D721Med (cell line): ENCODE measurements around the gene WNT3.

Experiments used
- DNase-seq: peaks from one replicate; pipeline ENCODE4 v3.0.0; 2011; ENCODE audit warnings: low spot score; ENCODE audit not compliant: insufficient read length
- FAIRE-seq: peaks from 2 replicates; lab custom pipeline; 2011; peaks lifted over from hg19 to GRCh38; lab: Jason Lieb, UNC
- TF ChIP-seq, protein P1 (sequence below): IDR thresholded peaks from 2 replicates; pipeline ENCODE4 v1.5.1; 2012; ENCODE audit warnings: mild to moderate bottlenecking, control low read depth; ENCODE audit not compliant: insufficient read depth; ENCODE audit errors: missing control alignments

Gene WNT3

DNA sequence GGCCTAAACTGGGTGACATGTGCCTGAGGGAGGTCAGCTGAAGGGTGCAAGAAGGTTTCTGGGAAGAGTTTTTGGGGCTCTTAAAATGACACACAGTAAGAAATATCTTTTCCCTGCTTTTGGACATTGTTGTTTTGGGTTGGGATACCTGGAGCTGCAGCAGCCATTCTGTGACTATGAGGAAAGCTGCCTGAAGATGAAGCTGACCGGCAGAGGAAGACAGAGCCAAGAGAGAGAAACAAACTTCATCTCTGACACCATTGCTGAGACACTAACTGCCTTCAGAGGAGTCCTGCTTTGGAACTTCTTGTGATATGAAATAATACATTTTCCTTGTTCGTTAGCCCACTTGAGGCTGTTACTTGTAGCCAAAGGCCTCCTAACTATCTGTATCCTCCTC lies 8.8 kb upstream of the WNT3 start:
- TF ChIP-seq, protein P1, sequence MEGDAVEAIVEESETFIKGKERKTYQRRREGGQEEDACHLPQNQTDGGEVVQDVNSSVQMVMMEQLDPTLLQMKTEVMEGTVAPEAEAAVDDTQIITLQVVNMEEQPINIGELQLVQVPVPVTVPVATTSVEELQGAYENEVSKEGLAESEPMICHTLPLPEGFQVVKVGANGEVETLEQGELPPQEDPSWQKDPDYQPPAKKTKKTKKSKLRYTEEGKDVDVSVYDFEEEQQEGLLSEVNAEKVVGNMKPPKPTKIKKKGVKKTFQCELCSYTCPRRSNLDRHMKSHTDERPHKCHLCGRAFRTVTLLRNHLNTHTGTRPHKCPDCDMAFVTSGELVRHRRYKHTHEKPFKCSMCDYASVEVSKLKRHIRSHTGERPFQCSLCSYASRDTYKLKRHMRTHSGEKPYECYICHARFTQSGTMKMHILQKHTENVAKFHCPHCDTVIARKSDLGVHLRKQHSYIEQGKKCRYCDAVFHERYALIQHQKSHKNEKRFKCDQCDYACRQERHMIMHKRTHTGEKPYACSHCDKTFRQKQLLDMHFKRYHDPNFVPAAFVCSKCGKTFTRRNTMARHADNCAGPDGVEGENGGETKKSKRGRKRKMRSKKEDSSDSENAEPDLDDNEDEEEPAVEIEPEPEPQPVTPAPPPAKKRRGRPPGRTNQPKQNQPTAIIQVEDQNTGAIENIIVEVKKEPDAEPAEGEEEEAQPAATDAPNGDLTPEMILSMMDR = no peak
- FAIRE-seq (no peak), DNase-seq (no peak)

DNA sequence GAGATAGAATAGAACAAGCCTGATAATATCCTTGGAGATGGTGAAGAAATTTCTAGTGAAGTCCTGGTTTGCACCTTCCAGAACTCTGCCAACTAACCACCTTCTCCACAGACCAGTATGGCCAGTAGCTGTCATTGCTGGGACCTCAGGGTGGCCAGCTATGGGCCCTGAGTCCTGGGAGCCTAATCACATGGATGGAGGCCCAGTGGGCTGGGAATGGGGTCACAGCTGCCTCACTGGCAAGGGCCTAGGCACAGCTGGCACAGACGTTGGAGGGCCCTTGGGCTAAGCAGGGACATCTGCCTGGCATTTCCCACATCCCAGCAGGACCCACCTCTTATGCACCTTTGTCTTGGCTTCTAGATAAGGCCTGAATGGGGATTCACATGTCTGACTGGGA lies 7.6 kb upstream of the WNT3 start:
- FAIRE-seq (no peak), DNase-seq (no peak)
- TF ChIP-seq, protein P1 = no peak

DNA sequence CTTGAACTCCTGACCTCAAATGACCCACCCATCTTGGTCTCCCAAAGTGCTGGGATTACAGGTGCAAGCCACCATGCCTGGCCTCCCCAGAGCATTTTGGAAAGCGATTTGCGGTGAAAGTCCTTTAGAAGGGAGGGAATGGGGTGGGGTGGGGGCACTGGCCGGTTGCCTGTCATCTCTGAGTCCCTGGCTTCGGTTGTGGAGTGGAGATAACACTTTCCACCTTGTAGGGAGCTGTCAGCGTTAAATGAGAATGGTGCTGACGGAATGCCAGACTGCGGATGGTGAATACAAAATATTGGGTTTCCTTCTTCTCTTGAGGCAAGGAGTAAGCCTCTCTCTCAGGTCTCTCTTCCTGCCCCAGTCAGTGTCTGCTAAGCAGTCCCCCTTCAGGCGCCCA lies 5.2 kb upstream of the WNT3 start:
- TF ChIP-seq, protein P1 = no peak
- no peak for FAIRE-seq
- no peak for DNase-seq

DNA sequence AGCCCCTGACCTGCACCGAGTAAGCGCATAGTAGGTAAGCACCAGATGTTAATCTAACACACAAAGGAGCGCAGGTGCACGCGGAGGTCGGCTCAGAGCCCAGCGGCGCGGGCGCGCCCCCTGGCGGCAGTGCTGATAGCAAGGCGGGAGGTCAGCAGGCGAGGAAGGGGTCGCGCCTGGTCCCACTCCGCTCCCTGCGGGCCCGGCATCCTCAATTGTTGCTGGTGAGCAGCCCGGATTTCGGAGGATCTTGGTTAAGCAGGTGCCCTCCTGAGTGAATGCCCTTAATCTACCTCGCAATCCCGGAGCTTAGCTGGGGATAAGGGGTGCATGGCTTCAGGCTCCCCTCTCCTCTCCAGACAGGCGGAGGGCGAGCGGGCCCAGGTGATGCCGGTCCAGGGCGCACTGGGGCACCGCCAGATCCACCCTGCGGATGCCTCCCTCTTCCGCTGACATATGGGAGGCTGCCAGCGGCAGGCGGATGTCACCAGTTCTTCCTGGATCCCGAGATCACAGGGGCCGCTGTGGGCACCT lies 4.0 kb upstream of the WNT3 start:
- FAIRE-seq (no peak), DNase-seq (no peak)
- TF ChIP-seq, protein P1 = peak; percentile 32

DNA sequence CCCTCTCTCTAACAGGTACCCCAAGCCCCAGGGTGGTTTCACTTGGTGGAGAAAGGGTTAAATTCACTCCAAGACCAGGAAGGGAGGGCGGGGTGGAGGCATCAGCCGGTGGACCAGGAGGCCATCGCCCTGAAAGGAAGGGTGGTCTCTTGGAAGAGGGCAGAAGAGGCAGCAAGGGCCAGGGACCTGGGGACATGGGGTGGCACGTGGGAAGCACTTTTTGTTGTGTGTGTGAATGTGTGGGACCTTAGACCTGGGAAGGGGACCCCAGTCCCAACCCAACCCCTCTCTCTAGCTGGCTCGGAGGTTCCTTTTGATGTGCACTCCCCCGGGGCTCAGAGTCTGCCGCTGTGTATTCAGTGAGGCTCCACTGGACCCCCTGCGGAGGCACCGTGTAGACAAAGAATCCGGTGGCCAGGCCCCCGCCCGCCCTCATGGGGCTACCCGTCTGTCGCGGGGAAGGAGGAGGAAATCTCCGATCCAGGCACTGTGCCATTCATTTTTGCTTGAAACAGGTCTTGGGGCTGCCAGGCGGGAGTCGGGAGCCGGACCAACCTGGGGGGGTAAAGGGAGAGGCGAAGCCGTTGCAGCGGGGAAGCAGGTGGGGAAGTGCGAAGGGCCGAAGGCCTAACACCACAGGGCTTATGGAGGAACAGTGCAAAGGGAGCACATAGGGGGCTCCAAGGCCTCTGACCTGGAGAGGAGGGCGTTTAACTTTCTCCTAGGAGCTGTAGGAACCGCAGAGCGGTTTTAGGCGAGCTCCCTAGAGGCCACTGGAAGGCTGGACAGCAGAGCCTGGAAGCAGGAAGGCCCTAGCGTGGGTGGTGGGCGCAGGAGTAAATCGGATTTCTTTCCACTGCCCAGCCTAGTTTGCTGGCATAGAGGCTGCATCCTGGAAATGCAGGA lies 3.2 kb upstream of the WNT3 start:
- DNase-seq (no peak), FAIRE-seq (no peak)

DNA sequence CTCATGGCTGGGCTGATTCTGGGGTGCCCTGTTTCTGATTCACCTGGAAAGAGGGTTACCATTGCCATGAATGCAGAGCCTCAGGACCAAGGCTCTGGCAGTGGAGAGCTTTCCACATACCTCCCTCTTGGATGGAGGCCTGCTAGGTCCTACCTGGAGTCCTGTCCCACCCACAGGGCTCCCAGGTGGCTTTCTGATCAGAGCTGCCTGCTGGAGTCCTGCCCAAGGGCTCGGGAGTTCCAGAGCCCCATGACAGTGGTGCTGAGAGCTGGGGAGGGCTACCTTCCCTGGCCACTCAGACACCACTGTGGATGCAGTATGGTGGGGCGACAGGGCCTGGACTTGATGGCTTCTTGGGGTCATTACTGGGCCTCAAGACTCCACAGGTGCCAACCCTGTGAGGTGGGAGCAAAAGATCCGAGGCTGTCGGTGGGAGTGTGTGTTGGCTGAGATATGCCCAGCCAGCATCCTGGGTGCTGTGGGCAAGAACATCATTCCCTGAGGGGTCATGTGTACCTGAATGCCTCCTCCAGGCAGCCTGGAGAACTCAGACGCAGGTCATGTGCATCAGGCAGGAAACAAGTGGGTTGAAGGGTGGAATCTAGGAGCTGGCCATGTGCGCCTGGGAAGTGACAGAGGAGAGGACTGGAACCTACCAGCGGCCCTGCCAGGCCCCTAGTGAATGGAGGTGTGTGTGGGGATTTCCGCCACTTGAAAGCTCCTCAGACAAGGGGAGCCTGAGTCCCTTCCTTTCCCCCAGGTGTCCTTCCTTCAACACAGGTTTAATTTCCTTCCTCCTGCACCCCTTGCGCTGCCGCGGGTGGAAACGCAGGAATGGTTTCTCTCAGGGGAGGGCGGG lies 2.3 kb upstream of the WNT3 start:
- FAIRE-seq (no peak), DNase-seq (no peak)
- TF ChIP-seq, protein P1 = no peak

More for the DNA sequence above, 3.2 kb upstream of the WNT3 start:
- TF ChIP-seq, protein P1 = no peak
